Thyroid gland (tissue), 4 donors: ENCODE results near the gene B3GALT2. TPM values are rescaled to one million over a fixed set of nuclear protein-coding genes. Genes with fewer than 3 reads are reported as not detected.
"Not testable (repeated sequence)": the region's sequence is repeated elsewhere in the genome, so short reads cannot be mapped to it uniquely, and the experiment has no call there.

Experiments used
- DNase-seq, 2 donors: peaks; one replicate each; pipeline ENCODE4 v3.0.0-alpha.2; 2019
- H3K27ac ChIP-seq, 3 donors: fragments of 200-600 bp; sonication (generic); 1 replicate in 2 of 3; 2 replicates in 1 of 3; pipeline ENCODE4 v1.5.1; 2016 to 2019; ENCODE audit warnings: mild to moderate bottlenecking in 1 of 3, moderate library complexity in 1 of 3
- H3K27me3 ChIP-seq: fragments of 200-600 bp; sonication (generic); one replicate; pipeline ENCODE4 v1.5.1; 2019
- H3K36me3 ChIP-seq, 2 donors: fragments of 200-600 bp; sonication (generic); one replicate each; pipeline ENCODE4 v1.5.1; 2016 to 2019
- H3K4me1 ChIP-seq, 2 donors: fragments of 200-600 bp; sonication (generic); one replicate each; pipeline ENCODE4 v1.5.1; 2017 to 2019
- H3K4me3 ChIP-seq, 3 donors: fragments of 200-600 bp; sonication (generic); replicated peaks in 1 of 3; 1 replicate in 2 of 3; 2 replicates in 1 of 3; pipeline ENCODE4 v1.5.1; 2016; ENCODE audit warnings: mild to moderate bottlenecking in 1 of 3
- H3K9me3 ChIP-seq: fragments of 200-600 bp; sonication (generic); one replicate; pipeline ENCODE4 v1.5.1; 2017
- POLR2A ChIP-seq, 2 donors: fragments of 450-650 bp; IDR thresholded peaks; one replicate each; pipeline ENCODE4 v1.6.1; 2017; ENCODE audit warnings: antibody characterized with exemption in 2 of 2, mild to moderate bottlenecking in 2 of 2, moderate library complexity in 1 of 2
- WGBS, 2 donors: methylation state at CpG; one replicate each; pipeline ENCODE4 v1.1.5; 2017; 5-methylcytosine and 5-hydroxymethylcytosine counted together
- intact Hi-C: fragments of 100-400 bp; cut with DNase I; formaldehyde crosslinking; loops from one replicate; pipeline ENCODE4 v1.15.1; 2023
- total RNA-seq, 4 donors: library from RNA; depleted of rRNA; stranded (reverse); fragments of >200 nt; gene quantifications; one replicate each; pipeline ENCODE4 v1.2.3, GENCODE V29; 2016
- TF ChIP-seq, protein P1 (sequence below), 6 experiments: fragments of 200-600 bp in 3 of 6; fragments of 450-650 bp in 3 of 6; sonication (generic) in 3 of 6; IDR thresholded peaks; one replicate each; pipeline ENCODE4 v1.5.1; 2016 to 2019; ENCODE audit warnings: antibody characterized with exemption in 6 of 6, mild to moderate bottlenecking in 2 of 6, inconsistent platforms in 1 of 6, moderate library complexity in 1 of 6

B3GALT2 gene
- total RNA-seq, 4 donors from 2014 or later: 0.67 to 1.7 (median 1.6) TPM

DNA sequence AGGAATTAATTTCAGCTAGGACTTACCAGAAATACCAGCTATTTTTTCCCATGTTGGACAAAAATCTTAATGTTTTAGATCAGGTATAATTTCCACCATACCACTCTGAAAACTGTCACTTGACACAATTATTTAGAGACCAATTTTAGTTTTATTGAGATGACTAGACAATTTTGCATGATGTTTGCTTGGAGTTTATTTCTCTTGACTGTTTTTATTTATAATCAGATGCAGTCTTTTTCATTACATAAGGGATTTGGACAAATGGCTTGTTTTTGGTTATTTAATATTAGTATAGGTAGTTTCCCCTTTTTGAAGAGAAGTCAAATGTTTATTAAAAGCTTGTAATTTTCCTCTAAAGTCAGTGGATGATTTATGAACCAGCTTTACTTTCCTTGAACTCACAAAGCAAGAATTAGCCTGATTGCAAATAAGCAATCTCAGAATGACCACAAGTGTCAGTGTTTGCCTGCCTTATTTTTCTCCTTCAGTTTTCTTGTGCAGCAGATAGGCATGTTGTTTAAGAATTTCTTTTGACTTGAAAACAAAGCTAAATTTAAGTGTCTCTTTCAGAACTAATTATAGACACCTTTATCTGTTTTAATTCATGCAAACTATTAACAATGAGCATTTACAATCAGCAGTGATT, 3.8 kb upstream of the B3GALT2 start:
- Histone ChIP-seq H3K9me3 (no peaks in the 10 kb centered on the region), H3K27ac (peak overlapping the region in 1 of 3 donors; percentile 3), H3K36me3 (no peaks in the 10 kb centered on the region), H3K4me1 (peaks cover 27 to 55% of the 10 kb centered on the region in 2 donors), H3K27me3 (no peaks in the 10 kb centered on the region), H3K4me3 (no peak overlapping the region)
- TF ChIP-seq POLR2A (IDR thresholded peaks at IDR 0.05): no peak
- TF ChIP-seq, protein P1, sequence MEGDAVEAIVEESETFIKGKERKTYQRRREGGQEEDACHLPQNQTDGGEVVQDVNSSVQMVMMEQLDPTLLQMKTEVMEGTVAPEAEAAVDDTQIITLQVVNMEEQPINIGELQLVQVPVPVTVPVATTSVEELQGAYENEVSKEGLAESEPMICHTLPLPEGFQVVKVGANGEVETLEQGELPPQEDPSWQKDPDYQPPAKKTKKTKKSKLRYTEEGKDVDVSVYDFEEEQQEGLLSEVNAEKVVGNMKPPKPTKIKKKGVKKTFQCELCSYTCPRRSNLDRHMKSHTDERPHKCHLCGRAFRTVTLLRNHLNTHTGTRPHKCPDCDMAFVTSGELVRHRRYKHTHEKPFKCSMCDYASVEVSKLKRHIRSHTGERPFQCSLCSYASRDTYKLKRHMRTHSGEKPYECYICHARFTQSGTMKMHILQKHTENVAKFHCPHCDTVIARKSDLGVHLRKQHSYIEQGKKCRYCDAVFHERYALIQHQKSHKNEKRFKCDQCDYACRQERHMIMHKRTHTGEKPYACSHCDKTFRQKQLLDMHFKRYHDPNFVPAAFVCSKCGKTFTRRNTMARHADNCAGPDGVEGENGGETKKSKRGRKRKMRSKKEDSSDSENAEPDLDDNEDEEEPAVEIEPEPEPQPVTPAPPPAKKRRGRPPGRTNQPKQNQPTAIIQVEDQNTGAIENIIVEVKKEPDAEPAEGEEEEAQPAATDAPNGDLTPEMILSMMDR (IDR thresholded peaks at IDR 0.05): peak in 4 of 6 experiments; percentile 9 to 50 (median 46)
- intact Hi-C loops: no loop called here
- no peak for DNase-seq

DNA sequence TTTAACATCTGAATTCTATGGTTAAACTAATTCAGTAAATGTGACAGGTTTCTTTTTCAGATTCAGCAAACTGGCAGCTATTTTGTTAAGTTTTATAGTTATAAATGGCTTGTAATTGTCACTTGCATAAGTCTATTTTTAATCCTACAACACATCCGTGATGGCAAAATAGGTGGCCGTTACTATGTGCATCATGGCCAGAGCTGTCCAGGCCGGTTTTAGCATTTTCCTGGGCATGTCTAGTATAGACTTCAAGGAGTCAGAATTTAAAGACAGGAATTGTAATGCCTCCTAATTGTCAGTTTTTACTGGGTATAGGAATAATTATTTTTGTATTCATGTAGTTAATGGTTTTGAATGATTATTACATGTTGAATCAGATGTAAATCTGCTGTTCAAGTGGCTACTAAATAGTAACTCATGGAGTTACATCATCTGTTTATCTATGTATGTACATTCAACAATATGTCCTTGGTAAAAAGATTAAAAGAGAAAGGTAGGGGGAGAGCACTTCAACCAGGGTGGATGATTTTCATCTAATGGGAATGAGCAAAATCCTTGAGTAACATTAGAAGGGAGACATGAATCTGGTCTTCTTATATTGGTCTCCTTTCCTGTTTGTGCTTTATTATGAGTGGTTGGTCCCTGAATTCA, 3.2 kb upstream of the B3GALT2 start:
- 88 to 90% methylated on average over 3 of the region's 3 CpGs for WGBS, 2 donors
- Histone ChIP-seq H3K4me3 (no peak overlapping the region), H3K9me3 (no peaks in the 10 kb centered on the region), H3K4me1 (peaks cover 27 to 56% of the 10 kb centered on the region in 2 donors), H3K27me3 (no peaks in the 10 kb centered on the region), H3K36me3 (no peaks in the 10 kb centered on the region), H3K27ac (no peak overlapping the region)
- intact Hi-C loops: no loop called here
- no peak for DNase-seq
- TF ChIP-seq, protein P1 (IDR thresholded peaks at IDR 0.05): no peak

DNA sequence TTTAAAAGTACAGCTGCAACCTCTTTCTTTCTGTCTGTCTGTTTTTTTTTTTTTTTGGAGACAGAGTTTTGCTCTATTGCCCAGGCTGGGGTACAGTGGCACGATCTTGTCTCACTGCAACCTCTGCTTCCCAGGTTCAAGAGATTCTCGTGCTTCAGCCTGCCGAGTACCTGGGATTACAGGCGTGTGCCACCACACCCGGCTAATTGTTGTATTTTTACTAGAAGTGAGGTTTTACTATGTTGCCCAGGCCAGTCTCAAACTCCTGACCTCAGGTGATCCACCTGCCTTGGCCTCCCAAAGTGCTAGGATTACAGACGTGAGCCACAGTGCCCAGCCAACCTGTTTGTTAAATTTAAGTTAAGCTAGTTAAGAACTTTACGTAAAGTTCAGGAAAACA, 2.5 kb upstream of the B3GALT2 start:
- 86 to 91% methylated on average over 7 of the region's 7 CpGs for WGBS, 2 donors
- H3K27ac ChIP-seq, H3K36me3 ChIP-seq, DNase-seq, intact Hi-C loops, H3K4me3 ChIP-seq, H3K27me3 ChIP-seq, H3K9me3 ChIP-seq: not testable (repeated sequence)
- peaks cover 27 to 56% of the 10 kb centered on the region in 2 donors for H3K4me1 ChIP-seq

DNA sequence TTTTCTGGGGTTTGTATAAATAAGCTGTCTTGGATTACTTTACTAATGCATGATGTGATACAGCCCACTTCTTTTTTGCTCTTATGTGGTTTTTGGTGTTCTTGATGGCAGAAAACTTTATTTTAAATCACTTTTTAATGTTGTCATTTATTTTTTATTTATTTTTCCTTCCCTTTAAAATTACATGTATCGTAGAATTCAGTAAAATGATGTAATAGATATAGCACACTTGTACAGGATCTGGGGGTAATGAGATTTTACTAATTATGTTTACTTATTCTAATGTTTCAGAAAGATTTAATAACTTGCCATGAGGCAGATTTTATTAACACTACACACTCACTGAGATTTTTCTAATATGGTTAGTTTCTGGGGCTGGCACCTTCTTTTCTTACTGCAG, 701 bp upstream of the B3GALT2 start:
- Histone ChIP-seq H3K9me3 (no peaks in the 10 kb centered on the region), H3K4me3 (no peak overlapping the region), H3K27me3 (no peaks in the 10 kb centered on the region), H3K4me1 (peaks cover 34 to 63% of the 10 kb centered on the region in 2 donors), H3K27ac (peak overlapping the region; percentile 4 to 40 (median 10)), H3K36me3 (no peaks in the 10 kb centered on the region)
- intact Hi-C loops: no loop called here
- WGBS, 2 donors: 92 to 98% methylated on average over 1 of the region's 1 CpG
- DNase-seq: no peak
- no peak for TF ChIP-seq POLR2A (IDR thresholded peaks at IDR 0.05)
- TF ChIP-seq, protein P1 (IDR thresholded peaks at IDR 0.05): no peak

DNA sequence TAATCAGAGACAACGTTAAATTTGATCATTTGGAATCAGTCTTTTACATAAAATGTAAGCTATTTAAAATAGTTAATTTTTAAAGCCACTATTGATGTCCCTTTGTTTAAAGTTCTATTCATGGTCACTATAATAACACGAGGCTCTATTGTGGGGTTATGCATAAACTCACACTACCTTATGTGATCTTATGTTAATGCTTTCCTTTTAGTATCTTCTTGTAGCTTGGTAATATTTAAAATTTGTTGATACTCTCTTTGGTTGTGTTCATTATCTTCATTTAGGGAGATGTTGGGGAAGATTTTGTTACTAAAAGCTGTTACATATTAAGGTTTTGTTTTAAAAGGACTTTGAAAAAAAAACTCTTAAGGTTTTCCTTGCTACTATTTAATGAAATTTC, 1.2 kb downstream of the B3GALT2 start:
- TF ChIP-seq POLR2A (IDR thresholded peaks at IDR 0.05): no peak
- TF ChIP-seq, protein P1 (IDR thresholded peaks at IDR 0.05): no peak
- peak overlapping the region in 1 of 3 donors; percentile 37 for H3K27ac ChIP-seq
- H3K4me1 ChIP-seq: peaks cover 45 to 69% of the 10 kb centered on the region in 2 donors

More for the DNA sequence above, 1.2 kb downstream of the B3GALT2 start:
- no peak overlapping the region for H3K4me3 ChIP-seq
- no peaks in the 10 kb centered on the region for H3K27me3 ChIP-seq
- H3K9me3 ChIP-seq: no peaks in the 10 kb centered on the region
- no peaks in the 10 kb centered on the region for H3K36me3 ChIP-seq
- intact Hi-C loops: no loop called here
- DNase-seq: no peak
- WGBS, 2 donors: 78 to 82% methylated on average over 2 of the region's 2 CpGs
